ENCODE measurements around the gene OFD1.
"Not testable (repeated sequence)": the region's sequence is repeated elsewhere in the genome, so short reads cannot be mapped to it uniquely, and the experiment has no call there.

OFD1 gene

GRCh38 chrX:13703589-13703988, 31.0 kb upstream of the OFD1 start:
- DNase-seq (ENCODE audit: low spot score): no peak

- no peak for DNase-seq (ENCODE audit: low spot score)
Observed at GRCh38 chrX:13711141-13711540, 23.4 kb upstream of the OFD1 start.

- DNase-seq (ENCODE audit: low spot score): no peak
Observed at GRCh38 chrX:13716455-13716854, 18.1 kb upstream of the OFD1 start.

- no peak for DNase-seq (ENCODE audit: low spot score)
Observed at GRCh38 chrX:13716905-13717304, 17.6 kb upstream of the OFD1 start.

- no peak for DNase-seq (ENCODE audit: low spot score)
Observed at GRCh38 chrX:13717700-13718472, 16.7 kb upstream of the OFD1 start.

- DNase-seq (ENCODE audit: low spot score): no peak
Observed at GRCh38 chrX:13719192-13719856, 15.2 kb upstream of the OFD1 start.

GRCh38 chrX:13721371-13721770, 13.2 kb upstream of the OFD1 start:
- no peak for DNase-seq (ENCODE audit: low spot score)

- no peak for DNase-seq (ENCODE audit: low spot score)
Observed at GRCh38 chrX:13721819-13722519, 12.6 kb upstream of the OFD1 start.

- not testable (repeated sequence) for DNase-seq (ENCODE audit: low spot score)
Observed at GRCh38 chrX:13724878-13725277, 9.7 kb upstream of the OFD1 start.

- not testable (repeated sequence) for DNase-seq (ENCODE audit: low spot score)
Observed at GRCh38 chrX:13726583-13726982, 8.0 kb upstream of the OFD1 start.

- not testable (repeated sequence) for DNase-seq (ENCODE audit: low spot score)
Observed at GRCh38 chrX:13730523-13730922, 4.0 kb upstream of the OFD1 start.

- no peak for DNase-seq (ENCODE audit: low spot score)
Observed at GRCh38 chrX:13732246-13733067, 2.1 kb upstream of the OFD1 start.

- no peak for DNase-seq (ENCODE audit: low spot score)
Observed at GRCh38 chrX:13733506-13733905, 1.0 kb upstream of the OFD1 start.

- no peak for DNase-seq (ENCODE audit: low spot score)
Observed at GRCh38 chrX:13741695-13742094, 7.1 kb downstream of the OFD1 start.

- DNase-seq (ENCODE audit: low spot score): no peak
Observed at GRCh38 chrX:13742397-13743176, 8.0 kb downstream of the OFD1 start.

GRCh38 chrX:13747836-13748235, 13.3 kb downstream of the OFD1 start:
- DNase-seq (ENCODE audit: low spot score): no peak

GRCh38 chrX:13748486-13748885, 13.9 kb downstream of the OFD1 start:
- DNase-seq (ENCODE audit: low spot score): no peak

- DNase-seq (ENCODE audit: low spot score): peak; percentile 14
Observed at GRCh38 chrX:13750204-13750603, 15.7 kb downstream of the OFD1 start.

GRCh38 chrX:13750812-13751211, 16.3 kb downstream of the OFD1 start:
- DNase-seq (ENCODE audit: low spot score): no peak

GRCh38 chrX:13752141-13752540, 17.6 kb downstream of the OFD1 start:
- DNase-seq (ENCODE audit: low spot score): no peak

GRCh38 chrX:13752646-13753045, 18.1 kb downstream of the OFD1 start:
- DNase-seq (ENCODE audit: low spot score): no peak

All from COLO829 (cell line).